ENCODE results near the gene TMEM121B. TPM values are rescaled to one million over a fixed set of nuclear protein-coding genes. Genes with fewer than 3 reads are reported as not detected.

The TMEM121B gene
- polyA plus RNA-seq, 1 experiment: 0.06 TPM

DNA sequence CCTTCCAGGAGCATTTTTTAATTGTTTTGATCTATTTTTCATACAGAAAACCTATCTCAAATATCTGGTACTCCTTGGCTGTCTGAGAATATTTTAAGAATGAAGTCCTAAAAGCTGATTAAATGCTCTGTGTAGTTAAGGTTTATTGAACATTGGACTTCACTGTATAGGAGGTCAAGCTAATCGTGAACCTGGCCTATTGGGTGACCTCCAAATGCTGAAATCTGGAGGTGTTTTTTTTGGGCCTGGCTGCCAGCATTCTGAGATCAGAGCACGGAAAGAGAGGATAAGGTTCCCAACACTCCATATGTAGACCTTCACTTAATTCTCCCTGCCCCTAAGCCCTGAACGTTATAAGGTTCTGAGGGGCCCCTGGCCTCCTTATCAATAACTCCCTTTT lies 28.1 kb downstream of the TMEM121B start:
- no peaks in the 10 kb centered on the region for H3K27me3 ChIP-seq (ENCODE audit: control insufficient read depth, insufficient read depth, low read length)
- DNase-seq (ENCODE audit: low read depth, low spot score): no peak
- no peak overlapping the region for H3K27ac ChIP-seq (ENCODE audit: low read depth, low read length)
- H3K9me3 ChIP-seq (ENCODE audit: control insufficient read depth, insufficient read depth, low read length): no peaks in the 10 kb centered on the region
- H3K4me3 ChIP-seq (ENCODE audit: low read depth, low read length): no peak overlapping the region
- CTCF ChIA-PET: interaction anchor here (1.5 to 2.8 kb wide), 2 partner anchors 35 to 79 kb away, joined by 6 to 14 read pairs; no protein-coding TSS in a partner anchor
- POLR2A ChIA-PET: no interaction called here
- TF ChIP-seq, protein P1, sequence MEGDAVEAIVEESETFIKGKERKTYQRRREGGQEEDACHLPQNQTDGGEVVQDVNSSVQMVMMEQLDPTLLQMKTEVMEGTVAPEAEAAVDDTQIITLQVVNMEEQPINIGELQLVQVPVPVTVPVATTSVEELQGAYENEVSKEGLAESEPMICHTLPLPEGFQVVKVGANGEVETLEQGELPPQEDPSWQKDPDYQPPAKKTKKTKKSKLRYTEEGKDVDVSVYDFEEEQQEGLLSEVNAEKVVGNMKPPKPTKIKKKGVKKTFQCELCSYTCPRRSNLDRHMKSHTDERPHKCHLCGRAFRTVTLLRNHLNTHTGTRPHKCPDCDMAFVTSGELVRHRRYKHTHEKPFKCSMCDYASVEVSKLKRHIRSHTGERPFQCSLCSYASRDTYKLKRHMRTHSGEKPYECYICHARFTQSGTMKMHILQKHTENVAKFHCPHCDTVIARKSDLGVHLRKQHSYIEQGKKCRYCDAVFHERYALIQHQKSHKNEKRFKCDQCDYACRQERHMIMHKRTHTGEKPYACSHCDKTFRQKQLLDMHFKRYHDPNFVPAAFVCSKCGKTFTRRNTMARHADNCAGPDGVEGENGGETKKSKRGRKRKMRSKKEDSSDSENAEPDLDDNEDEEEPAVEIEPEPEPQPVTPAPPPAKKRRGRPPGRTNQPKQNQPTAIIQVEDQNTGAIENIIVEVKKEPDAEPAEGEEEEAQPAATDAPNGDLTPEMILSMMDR (IDR thresholded peaks at IDR 0.05; ENCODE audit: low read depth, low read length): no peak

DNA sequence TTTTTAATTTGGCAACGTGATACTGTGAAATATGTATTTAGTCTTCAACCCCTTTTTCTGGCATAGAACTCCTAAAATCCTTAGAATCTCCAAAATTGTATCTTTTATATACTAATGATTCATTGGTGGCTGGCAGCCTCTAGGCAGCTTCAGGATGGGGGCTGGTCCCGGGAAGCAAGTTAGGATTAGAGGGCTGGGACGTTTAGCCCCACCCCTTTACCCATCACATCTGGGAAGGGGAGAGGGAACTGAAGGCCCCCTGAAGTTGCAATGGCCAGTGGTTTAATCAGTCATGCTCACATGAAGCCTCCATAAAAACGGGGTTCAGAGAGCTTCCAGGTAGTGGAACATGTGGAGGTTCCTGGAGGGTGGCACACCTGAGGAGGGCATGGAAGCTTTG lies 29.3 kb downstream of the TMEM121B start:
- CTCF ChIA-PET: interaction anchor here (1.0 to 2.8 kb wide), 2 partner anchors 80 to 410 kb away, joined by 3 to 14 read pairs; no protein-coding TSS in a partner anchor
- no peak overlapping the region for H3K4me3 ChIP-seq (ENCODE audit: low read depth, low read length)
- POLR2A ChIA-PET: interaction anchor here (0.6 to 0.7 kb wide), 2 partner anchors 12 to 19 kb away, joined by 3 to 4 read pairs; no protein-coding TSS in a partner anchor
- no peaks in the 10 kb centered on the region for H3K27me3 ChIP-seq (ENCODE audit: control insufficient read depth, insufficient read depth, low read length)
- no peak for DNase-seq (ENCODE audit: low read depth, low spot score)
- H3K27ac ChIP-seq (ENCODE audit: low read depth, low read length): peak overlapping the region; percentile 2
- no peaks in the 10 kb centered on the region for H3K9me3 ChIP-seq (ENCODE audit: control insufficient read depth, insufficient read depth, low read length)
- TF ChIP-seq, protein P1 (IDR thresholded peaks at IDR 0.05; ENCODE audit: low read depth, low read length): no peak

DNA sequence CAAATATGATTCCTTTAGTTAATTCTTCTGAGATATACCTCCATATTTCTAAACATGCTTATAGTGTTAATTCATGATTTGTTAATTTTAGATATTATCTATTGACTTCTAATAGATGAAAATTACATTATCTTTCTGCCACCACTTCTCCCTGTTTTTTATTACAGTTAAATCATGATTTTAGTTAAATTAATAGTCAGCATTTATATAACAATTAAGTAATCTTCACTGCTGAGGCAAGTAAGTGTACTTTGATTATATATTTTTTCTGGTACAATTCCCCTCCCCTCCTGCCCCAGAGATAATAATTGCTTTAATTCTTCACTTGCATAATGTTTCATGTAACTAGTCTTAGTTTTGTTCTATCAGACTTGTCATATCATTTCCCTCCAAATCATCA lies 30.6 kb downstream of the TMEM121B start:
- ChIA-PET CTCF (interaction anchor here (2.5 kb wide), 1 partner anchor 412 kb away, joined by 7 read pairs; no protein-coding TSS in a partner anchor), POLR2A (no interaction called here)
- Histone ChIP-seq H3K27me3 (ENCODE audit: control insufficient read depth, insufficient read depth, low read length) (no peaks in the 10 kb centered on the region), H3K9me3 (ENCODE audit: control insufficient read depth, insufficient read depth, low read length) (no peaks in the 10 kb centered on the region; the same call in 1 of the 2 replicates), H3K4me3 (ENCODE audit: low read depth, low read length) (no peak overlapping the region), H3K27ac (ENCODE audit: low read depth, low read length) (no peak overlapping the region)
- TF ChIP-seq, protein P1 (IDR thresholded peaks at IDR 0.05; ENCODE audit: low read depth, low read length): no peak
- no peak for DNase-seq (ENCODE audit: low read depth, low spot score)

DNA sequence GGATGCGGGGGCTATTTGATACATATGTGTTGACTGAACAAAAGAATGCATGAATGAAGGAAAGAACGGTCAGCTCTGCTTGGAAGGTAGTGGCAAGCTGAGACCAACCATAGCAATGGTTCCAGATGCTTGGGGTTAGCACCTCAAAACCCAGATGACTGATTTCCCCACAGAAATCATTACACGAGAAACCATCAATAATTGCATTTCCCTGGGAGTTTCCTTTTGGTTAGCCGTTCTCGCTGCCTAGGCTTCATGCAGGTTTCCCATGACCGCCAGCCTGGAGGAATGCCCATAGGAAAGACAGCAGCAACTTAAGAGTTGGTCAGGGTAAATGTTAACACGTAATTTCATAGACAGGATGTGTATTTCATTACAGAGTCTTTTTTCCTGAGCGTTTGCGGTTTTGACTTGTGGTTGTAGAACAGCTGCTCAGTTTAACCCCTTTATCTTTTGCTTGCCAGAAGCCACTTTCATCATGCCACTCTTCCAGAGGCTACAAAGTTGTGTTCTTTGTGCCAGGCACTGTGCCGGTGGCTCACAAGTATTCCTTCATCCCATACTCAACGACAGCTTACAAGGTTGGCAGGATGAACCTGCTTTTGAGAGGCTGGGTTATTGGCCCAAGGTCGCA lies 33.5 kb downstream of the TMEM121B start:
- POLR2A ChIA-PET: no interaction called here
- peak; percentile 65 for DNase-seq (ENCODE audit: low read depth, low spot score)
- CTCF ChIA-PET: interaction anchor here (1.6 to 3.6 kb wide), 3 partner anchors 8 to 84 kb away, joined by 3 to 31 read pairs (median 6); no protein-coding TSS in a partner anchor

More for the DNA sequence above, 33.5 kb downstream of the TMEM121B start:
- H3K4me3 ChIP-seq (ENCODE audit: low read depth, low read length): no peak overlapping the region
- no peaks in the 10 kb centered on the region for H3K27me3 ChIP-seq (ENCODE audit: control insufficient read depth, insufficient read depth, low read length)
- TF ChIP-seq, protein P1 (IDR thresholded peaks at IDR 0.05; ENCODE audit: low read depth, low read length): no peak
- H3K27ac ChIP-seq (ENCODE audit: low read depth, low read length): no peak overlapping the region
- H3K9me3 ChIP-seq (ENCODE audit: control insufficient read depth, insufficient read depth, low read length): no peaks in the 10 kb centered on the region; the same call in 1 of the 2 replicates

All from AG04450 (cell line).